HG03139 (cell line): ENCODE data around the gene PRKG1.
"Not testable (repeated sequence)": the region's sequence is repeated elsewhere in the genome, so short reads cannot be mapped to it uniquely, and the experiment has no call there.

ENCODE experiments used
- ATAC-seq: cut with Tn5 transposase; IDR thresholded peaks from one replicate; pipeline ENCODE4 v1.9.1; 2021; ENCODE audit not compliant: unreplicated experiment

PRKG1 gene

GRCh38 chr10:51169111-51169510 lies 94.8 kb downstream of the PRKG1 start:
- ATAC-seq = no peak

GRCh38 chr10:51170518-51171245 lies 96.4 kb downstream of the PRKG1 start:
- no peak for ATAC-seq

- no peak for ATAC-seq
These were observed 97.7 kb downstream of the PRKG1 start for GRCh38 chr10:51171946-51172345.

DNA sequence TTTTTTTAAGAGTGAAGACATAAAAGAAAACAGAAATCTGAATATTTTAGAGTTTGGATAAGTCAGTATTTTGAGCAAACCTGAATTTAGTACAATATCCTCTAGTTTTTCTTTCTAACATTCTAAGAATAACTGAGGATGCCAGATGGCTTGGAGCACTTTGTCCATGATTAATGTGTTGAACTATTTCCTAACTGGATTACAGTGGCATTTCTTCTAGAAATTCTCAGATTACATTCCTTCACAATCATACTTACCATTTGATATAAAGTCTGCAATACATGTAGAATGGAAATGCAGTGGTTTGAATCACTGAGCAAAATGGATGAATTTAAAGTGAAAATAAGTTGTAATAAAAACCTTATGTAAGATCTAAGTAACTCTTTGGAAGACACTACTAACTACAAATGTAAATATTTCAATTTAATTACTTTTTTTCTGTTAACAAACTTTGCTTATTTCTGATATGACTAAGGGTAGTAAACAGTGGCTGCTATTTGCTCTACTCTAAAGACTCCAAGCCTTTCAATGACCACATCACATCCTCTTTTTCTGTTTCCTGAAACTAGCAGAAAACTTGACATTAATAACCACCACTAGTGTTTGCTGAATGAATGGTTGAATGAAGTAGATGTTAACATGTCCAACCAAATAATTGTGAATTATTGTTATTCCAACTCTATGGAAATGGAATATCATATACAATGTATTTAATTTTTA lies 102.8 kb downstream of the PRKG1 start:
- ATAC-seq = no peak

DNA sequence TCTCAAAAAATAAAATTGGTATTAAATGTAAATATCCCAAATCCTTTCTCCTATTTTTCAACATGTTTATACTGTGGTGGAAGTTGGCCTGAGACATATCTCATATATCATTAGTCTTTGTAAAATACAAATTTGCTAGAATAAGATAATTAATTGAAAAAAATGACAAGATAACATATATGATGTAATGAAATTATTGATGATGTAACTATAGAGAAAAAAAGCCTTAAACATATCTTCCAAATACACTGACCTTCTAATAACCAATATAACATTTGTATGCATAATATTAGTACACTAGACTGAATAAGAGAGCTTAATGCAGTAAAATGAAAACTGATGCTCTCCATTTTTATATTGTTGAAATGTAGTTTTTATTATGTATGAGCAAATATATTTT lies 104.3 kb downstream of the PRKG1 start:
- no peak for ATAC-seq

DNA sequence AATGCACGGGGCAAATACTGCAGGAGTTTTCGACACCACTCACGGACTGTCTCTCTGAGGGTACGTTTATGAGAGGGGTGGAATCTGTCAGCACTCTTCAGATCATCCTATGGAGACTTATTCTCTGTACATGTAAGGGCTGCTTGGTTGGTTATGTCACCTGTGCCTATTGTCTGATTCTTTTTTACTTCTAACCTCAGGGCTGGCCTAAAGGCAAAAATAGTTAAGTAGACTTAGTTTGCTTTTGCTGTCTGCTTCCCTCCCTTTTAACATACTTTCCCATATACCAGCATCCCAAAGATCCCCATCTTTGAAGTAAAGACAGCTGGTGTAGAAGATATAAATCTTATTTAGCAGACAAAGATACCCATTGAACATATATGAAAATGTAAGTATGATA lies 105.9 kb downstream of the PRKG1 start:
- ATAC-seq = no peak

GRCh38 chr10:51183783-51184182 lies 109.5 kb downstream of the PRKG1 start:
- ATAC-seq = no peak

GRCh38 chr10:51186361-51186760 lies 112.1 kb downstream of the PRKG1 start:
- ATAC-seq = no peak

- no peak for ATAC-seq
These were observed 113.7 kb downstream of the PRKG1 start for GRCh38 chr10:51188008-51188407.

GRCh38 chr10:51188866-51189265 lies 114.6 kb downstream of the PRKG1 start:
- ATAC-seq = no peak

- ATAC-seq = no peak
These were observed 122.4 kb downstream of the PRKG1 start for GRCh38 chr10:51196508-51197175.

DNA sequence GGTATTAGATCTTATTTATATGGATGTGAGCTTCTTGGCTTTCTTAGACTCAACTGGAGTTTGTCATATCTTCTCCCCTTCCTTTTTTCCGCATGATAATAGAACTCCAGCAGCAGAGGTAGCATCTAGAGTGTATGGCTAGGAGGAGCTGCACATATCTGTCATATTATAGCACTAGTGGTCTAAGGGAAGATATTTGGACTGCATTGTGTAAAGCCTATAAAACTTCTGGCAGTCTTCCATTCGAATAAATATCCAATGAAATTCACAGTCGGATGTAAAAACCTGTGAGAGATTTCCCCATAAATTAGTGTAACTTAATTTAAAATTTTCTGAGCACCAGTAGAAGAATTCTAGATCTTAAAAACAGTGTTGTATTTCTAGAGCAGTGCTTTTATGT lies 123.9 kb downstream of the PRKG1 start:
- ATAC-seq = no peak

DNA sequence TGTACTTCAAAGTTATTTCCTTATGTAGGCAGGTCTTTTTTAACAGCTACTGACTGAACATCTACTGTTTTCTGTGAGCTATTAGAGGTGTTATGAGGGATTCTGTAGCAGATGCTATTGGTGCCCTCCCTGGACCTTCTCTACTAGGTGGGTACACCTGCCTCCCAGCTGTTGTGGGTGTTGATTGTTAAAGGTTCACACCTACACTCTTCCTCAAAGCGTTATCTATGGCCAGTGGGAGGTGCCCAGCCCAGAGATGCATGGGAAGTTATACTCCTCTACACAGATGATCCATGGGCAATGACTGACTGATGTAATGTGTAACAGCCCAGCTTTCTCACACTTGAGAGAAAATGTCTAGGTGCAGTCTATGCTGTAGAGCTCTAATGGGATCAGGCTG lies 127.7 kb downstream of the PRKG1 start:
- ATAC-seq = no peak

DNA sequence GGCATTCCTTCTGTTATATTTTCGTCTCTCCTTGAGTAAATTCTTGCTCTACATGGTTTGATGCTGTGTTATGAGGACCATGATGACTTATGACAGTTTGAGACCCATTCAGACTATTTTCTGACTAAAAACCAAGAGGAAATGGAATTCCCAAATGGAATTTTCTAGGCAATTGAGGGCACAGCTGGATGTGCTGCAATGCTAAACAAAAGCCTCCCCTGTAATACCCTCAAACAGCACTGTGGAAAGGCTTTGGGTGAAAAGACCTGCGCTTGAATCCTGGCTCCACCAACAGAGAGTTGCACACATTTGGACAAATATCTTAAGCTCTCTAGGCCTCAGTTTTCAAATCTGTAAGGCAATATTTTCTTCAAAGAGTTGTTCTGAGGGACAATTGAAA lies 129.1 kb downstream of the PRKG1 start:
- no peak for ATAC-seq

DNA sequence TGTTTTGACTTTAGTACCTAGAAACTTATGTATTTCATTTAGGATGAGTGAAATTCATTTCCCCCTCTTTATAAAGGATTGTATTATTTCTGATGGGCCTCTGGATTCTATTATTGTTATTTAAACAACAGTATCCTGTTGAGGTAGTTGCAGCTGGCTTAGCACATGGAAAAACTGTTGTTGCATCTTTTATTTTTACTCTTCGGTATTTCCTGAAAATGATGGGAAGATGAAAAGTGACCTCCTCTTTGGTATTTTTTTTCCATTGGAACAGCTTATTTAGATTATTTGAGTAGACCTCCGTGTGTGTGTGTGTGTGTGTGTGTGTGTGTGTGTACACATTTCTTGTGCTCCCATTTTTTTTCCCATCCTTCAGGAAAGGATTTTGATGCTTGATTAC lies 129.8 kb downstream of the PRKG1 start:
- ATAC-seq = no peak

GRCh38 chr10:51204701-51205100 lies 130.4 kb downstream of the PRKG1 start:
- ATAC-seq = no peak

GRCh38 chr10:51206500-51206899 lies 132.2 kb downstream of the PRKG1 start:
- ATAC-seq = no peak

- not testable (repeated sequence) for ATAC-seq
These were observed 138.7 kb downstream of the PRKG1 start for GRCh38 chr10:51212937-51213336.

DNA sequence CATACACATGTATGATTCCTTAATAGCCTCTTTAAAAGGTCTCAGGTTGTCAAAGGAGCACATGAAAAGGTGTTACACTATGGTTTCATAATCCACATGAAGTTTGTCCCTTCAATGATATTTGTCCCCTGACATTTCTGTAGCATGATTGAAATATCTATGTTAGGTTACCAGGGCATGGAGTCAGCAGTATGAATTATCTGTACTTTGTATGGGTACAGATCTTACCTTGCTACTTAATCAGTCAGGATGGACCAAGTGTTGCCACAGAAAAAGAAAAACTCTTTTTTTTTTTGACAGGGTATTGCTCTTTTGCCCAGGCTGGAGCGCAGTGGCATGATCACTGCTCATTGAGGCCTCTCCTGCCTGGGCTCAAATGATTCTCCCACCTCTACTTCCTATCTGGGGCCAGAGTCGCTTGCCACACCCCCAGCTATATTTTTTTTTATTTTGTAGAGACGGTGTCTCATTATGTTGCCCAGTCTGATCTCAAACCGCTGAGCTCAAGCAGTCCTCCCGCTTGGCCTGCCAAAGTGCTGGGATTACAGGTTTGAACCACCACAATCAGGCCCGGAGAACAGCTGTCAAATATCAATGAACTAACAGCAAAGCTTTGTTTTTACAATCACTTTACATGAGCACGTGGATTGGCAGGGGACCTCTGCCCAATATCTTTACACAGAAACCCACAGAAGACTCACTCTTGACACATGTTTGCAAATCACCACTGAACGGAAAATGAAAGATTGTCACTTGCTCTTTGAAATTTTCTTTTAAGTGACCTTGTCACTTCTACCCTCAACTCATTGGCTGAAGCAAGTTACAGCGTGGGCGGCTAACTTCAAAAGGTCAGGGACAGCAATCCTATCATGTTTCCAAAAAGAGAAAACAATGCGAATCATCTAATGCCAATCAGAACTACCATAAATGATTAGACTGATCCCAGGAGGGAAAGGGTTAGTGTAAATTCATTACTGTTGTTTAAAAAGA lies 140.2 kb downstream of the PRKG1 start:
- no peak for ATAC-seq

DNA sequence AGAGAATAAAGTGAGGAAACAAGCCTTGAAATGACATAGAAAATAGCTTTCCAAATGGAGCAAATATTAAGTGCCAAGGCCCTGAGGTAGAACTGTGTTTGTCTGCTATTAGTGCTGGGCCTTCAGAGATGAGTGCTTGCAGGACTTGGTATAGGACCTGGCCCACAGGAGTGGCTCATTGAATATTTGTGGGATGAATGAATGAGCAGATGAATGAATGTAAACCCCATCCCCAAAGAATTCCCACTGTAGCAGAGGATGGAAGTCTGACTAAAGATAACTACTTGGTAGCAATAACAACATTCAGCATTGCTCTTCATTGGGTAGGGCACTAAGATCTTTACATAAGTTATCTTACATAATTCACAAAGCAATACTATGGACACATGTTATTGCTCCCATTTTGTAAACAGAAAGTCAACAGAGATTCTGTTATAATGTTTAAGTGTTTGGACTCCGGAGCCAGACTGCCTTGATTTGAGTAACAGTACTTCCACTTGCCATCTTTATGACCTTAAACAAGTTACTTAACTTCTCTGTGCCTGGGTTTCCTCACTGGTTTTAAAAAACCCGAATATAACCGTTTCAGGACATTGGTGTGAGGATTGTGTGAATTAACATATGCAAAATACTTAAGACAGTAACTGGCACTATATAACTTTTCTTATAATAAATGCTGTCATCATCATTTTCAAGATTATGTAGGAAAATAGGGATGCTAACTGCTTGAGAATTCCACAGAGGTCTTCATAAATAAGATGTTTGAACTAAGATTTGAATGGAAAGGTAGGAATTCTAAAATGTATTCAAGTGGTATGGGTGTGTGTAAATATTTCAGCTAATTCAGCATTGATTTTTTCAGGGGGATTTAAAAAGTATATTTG lies 141.9 kb downstream of the PRKG1 start:
- ATAC-seq = no peak
